Osteoblast (primary cell): Measurements from ENCODE around the gene CARHSP1. TPM values are rescaled to one million over a fixed set of nuclear protein-coding genes. Genes with fewer than 3 reads are reported as not detected.
"Not testable (repeated sequence)": the region's sequence is repeated elsewhere in the genome, so short reads cannot be mapped to it uniquely, and the experiment has no call there.

Experiments
- DNase-seq: peaks from one replicate; pipeline ENCODE4 v3.0.0; 2011; ENCODE audit warnings: low spot score, mixed read lengths; ENCODE audit not compliant: insufficient read length; ENCODE audit errors: missing footprints
- H2AFZ ChIP-seq: 2 replicates; pipeline ENCODE4 v1.6.0; 2011; ENCODE audit warnings: mild to moderate bottlenecking, low read length
- H3K27ac ChIP-seq: 2 replicates; pipeline ENCODE4 v1.5.1; 2011; ENCODE audit warnings: mild to moderate bottlenecking, low read depth, low read length, moderate library complexity
- H3K27me3 ChIP-seq: 2 replicates; pipeline ENCODE4 v1.6.0; 2012; ENCODE audit warnings: mild to moderate bottlenecking, control low read depth, inconsistent platforms, low read length, moderate library complexity; ENCODE audit not compliant: insufficient read depth
- H3K36me3 ChIP-seq: 2 replicates; pipeline ENCODE4 v1.5.1; 2011; ENCODE audit warnings: mild to moderate bottlenecking, low read length, control low read depth, moderate library complexity; ENCODE audit not compliant: insufficient read depth
- H3K4me1 ChIP-seq: 2 replicates; pipeline ENCODE4 v1.5.1; 2011; ENCODE audit warnings: mild to moderate bottlenecking, low read length, control low read depth, moderate library complexity; ENCODE audit not compliant: insufficient read depth
- H3K4me2 ChIP-seq: 2 replicates; pipeline ENCODE4 v1.6.0; 2011; ENCODE audit warnings: mild to moderate bottlenecking, low read length; ENCODE audit not compliant: insufficient read depth
- H3K4me3 ChIP-seq: fragments of 200-600 bp; sonication (generic); 3 replicates; pipeline ENCODE4 v1.5.1; 2012; ENCODE audit warnings: mild to moderate bottlenecking, low read length, inconsistent platforms; ENCODE audit not compliant: insufficient read depth
- H3K79me2 ChIP-seq: 2 replicates; pipeline ENCODE4 v1.6.0; 2012; ENCODE audit warnings: mild to moderate bottlenecking, low read length, control low read depth, inconsistent platforms; ENCODE audit not compliant: insufficient read depth
- H3K9me3 ChIP-seq: 2 replicates; pipeline ENCODE4 v1.5.1; 2011; ENCODE audit warnings: low read depth, low read length, control low read depth
- H4K20me1 ChIP-seq: 2 replicates; pipeline ENCODE4 v1.6.0; 2012; ENCODE audit warnings: mild to moderate bottlenecking, low read length, control low read depth; ENCODE audit not compliant: insufficient read depth
- total RNA-seq: library from RNA; depleted of rRNA; stranded (reverse); fragments of >200 nt; gene quantifications from 2 replicates; pipeline ENCODE4 v1.2.3, GENCODE V29; 2012
- TF ChIP-seq, protein P1 (sequence below): IDR thresholded peaks from 2 replicates; pipeline ENCODE4 v1.5.1; 2011; ENCODE audit warnings: mild to moderate bottlenecking, low read depth, low read length, moderate library complexity; ENCODE audit errors: extremely low read depth

Gene CARHSP1
- total RNA-seq, 1 donor: 92.6 TPM

DNA sequence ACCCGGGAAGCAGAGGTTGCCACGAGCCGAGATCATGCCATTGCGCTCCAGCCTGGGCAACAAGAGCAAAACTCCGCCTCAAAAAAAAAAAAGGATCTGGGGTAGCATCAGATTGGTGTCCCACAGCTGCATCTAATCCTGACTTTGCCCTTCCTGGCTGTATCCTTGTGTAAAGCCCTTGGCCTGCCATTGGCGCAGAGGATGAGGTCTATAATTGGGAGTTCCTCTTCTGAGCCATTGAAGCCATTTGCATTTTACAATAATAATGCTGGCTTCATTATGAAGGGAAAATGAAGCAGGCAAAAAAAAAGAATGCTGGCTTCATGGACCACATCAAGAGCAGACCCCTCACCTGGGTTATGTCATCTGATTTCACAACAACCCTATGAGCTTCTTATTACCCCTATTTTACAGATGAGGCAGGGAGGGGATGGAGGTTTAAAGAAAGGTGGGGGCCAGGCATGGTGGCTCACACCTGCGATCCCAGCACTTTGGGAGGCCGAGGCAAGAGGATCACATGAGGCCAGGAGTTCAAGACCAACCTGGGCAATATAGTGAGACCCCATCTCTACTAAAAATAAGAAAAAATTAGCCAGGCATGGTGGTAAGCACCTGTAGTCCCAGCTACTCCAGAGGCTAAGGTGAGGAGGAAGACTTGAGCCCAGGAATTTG lies 12.2 kb upstream of the CARHSP1 start:
- peaks cover 27% of the 10 kb centered on the region for H3K4me1 ChIP-seq
- no peak overlapping the region for H3K27ac ChIP-seq
- H3K9me3 ChIP-seq: no peaks in the 10 kb centered on the region
- H3K4me3 ChIP-seq: no peak overlapping the region
- H3K79me2 ChIP-seq: no peaks in the 10 kb centered on the region
- peaks cover 11% of the 10 kb centered on the region for H4K20me1 ChIP-seq
- H3K27me3 ChIP-seq: no peaks in the 10 kb centered on the region
- H3K36me3 ChIP-seq: no peaks in the 10 kb centered on the region
- H3K4me2 ChIP-seq: no peak overlapping the region
- no peak for DNase-seq
- TF ChIP-seq, protein P1, sequence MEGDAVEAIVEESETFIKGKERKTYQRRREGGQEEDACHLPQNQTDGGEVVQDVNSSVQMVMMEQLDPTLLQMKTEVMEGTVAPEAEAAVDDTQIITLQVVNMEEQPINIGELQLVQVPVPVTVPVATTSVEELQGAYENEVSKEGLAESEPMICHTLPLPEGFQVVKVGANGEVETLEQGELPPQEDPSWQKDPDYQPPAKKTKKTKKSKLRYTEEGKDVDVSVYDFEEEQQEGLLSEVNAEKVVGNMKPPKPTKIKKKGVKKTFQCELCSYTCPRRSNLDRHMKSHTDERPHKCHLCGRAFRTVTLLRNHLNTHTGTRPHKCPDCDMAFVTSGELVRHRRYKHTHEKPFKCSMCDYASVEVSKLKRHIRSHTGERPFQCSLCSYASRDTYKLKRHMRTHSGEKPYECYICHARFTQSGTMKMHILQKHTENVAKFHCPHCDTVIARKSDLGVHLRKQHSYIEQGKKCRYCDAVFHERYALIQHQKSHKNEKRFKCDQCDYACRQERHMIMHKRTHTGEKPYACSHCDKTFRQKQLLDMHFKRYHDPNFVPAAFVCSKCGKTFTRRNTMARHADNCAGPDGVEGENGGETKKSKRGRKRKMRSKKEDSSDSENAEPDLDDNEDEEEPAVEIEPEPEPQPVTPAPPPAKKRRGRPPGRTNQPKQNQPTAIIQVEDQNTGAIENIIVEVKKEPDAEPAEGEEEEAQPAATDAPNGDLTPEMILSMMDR: no peak
- H2AFZ ChIP-seq: no peak overlapping the region

GRCh38 chr16:8878523-8878911 lies 9.7 kb upstream of the CARHSP1 start:
- H3K27ac ChIP-seq: peak overlapping the region; percentile 40

GRCh38 chr16:8877894-8878522 lies 9.2 kb upstream of the CARHSP1 start:
- H3K79me2 ChIP-seq: no peaks in the 10 kb centered on the region
- TF ChIP-seq, protein P1: no peak
- no peaks in the 10 kb centered on the region for H4K20me1 ChIP-seq
- peak overlapping the region; percentile 54 for H3K4me2 ChIP-seq
- peak; percentile 68 for DNase-seq
- H3K4me1 ChIP-seq: peaks cover 9% of the 10 kb centered on the region
- H3K36me3 ChIP-seq: no peaks in the 10 kb centered on the region
- H2AFZ ChIP-seq: no peak overlapping the region
- H3K4me3 ChIP-seq: no peak overlapping the region
- peak overlapping the region; percentile 40 for H3K27ac ChIP-seq
- H3K9me3 ChIP-seq: no peaks in the 10 kb centered on the region
- H3K27me3 ChIP-seq: no peaks in the 10 kb centered on the region

More at GRCh38 chr16:8878523-8878911, 9.7 kb upstream of the CARHSP1 start:
- H4K20me1 ChIP-seq: no peaks in the 10 kb centered on the region
- peak overlapping the region; percentile 3 for H3K4me3 ChIP-seq
- no peaks in the 10 kb centered on the region for H3K36me3 ChIP-seq
- TF ChIP-seq, protein P1: no peak
- no peak overlapping the region for H2AFZ ChIP-seq
- H3K4me2 ChIP-seq: peak overlapping the region; percentile 54
- no peaks in the 10 kb centered on the region for H3K9me3 ChIP-seq
- no peaks in the 10 kb centered on the region for H3K79me2 ChIP-seq
- peak; percentile 94 for DNase-seq
- H3K27me3 ChIP-seq: no peaks in the 10 kb centered on the region
- H3K4me1 ChIP-seq: peaks cover 9% of the 10 kb centered on the region

GRCh38 chr16:8875317-8875716 lies 6.5 kb upstream of the CARHSP1 start:
- not testable (repeated sequence) for H3K27me3 ChIP-seq, DNase-seq, H3K36me3 ChIP-seq, H3K4me3 ChIP-seq, H3K27ac ChIP-seq, H2AFZ ChIP-seq, H4K20me1 ChIP-seq, H3K4me2 ChIP-seq, H3K9me3 ChIP-seq, H3K79me2 ChIP-seq
- H3K4me1 ChIP-seq: peaks cover 19% of the 10 kb centered on the region
